Suprapubic skin (tissue), 4 donors: ENCODE data around the gene SCAMP1. TPM values are rescaled to one million over a fixed set of nuclear protein-coding genes. Genes with fewer than 3 reads are reported as not detected.

Source experiments
- DNase-seq, 2 donors: peaks; one replicate each; pipeline ENCODE4 v3.0.0-alpha.2; 2019; ENCODE audit warnings: low spot score in 2 of 2
- H3K27ac ChIP-seq: fragments of 200-600 bp; sonication (generic); one replicate; pipeline ENCODE4 v1.5.1; 2019
- H3K27me3 ChIP-seq: fragments of 200-600 bp; sonication (generic); one replicate; pipeline ENCODE4 v1.5.1; 2019
- H3K36me3 ChIP-seq: fragments of 200-600 bp; sonication (generic); one replicate; pipeline ENCODE4 v1.5.1; 2019
- H3K4me1 ChIP-seq: fragments of 200-600 bp; sonication (generic); one replicate; pipeline ENCODE4 v1.5.1; 2019
- H3K4me3 ChIP-seq: fragments of 200-600 bp; sonication (generic); one replicate; pipeline ENCODE4 v1.5.1; 2019; ENCODE audit warnings: mild to moderate bottlenecking
- H3K9me3 ChIP-seq: fragments of 200-600 bp; sonication (generic); one replicate; pipeline ENCODE4 v1.5.1; 2019
- EP300 ChIP-seq: sonication (generic); formaldehyde crosslinking; IDR thresholded peaks from one replicate; pipeline ENCODE4 v1.6.1; 2017; ENCODE audit warnings: antibody characterized with exemption
- POLR2A ChIP-seq, 2 donors: fragments of 450-650 bp; IDR thresholded peaks; one replicate each; pipeline ENCODE4 v1.6.1; 2017; ENCODE audit warnings: antibody characterized with exemption in 2 of 2, mild to moderate bottlenecking in 2 of 2, moderate library complexity in 2 of 2
- POLR2AphosphoS5 ChIP-seq, 3 donors: sonication (generic); formaldehyde crosslinking; IDR thresholded peaks; one replicate each; pipeline ENCODE4 v1.6.1; 2017; ENCODE audit warnings: antibody characterized with exemption in 3 of 3
- WGBS: methylation state at CpG from one replicate; pipeline ENCODE4 v1.1.5; 2018; 5-methylcytosine and 5-hydroxymethylcytosine counted together
- total RNA-seq, 4 donors: library from RNA; depleted of rRNA; stranded (reverse); fragments of >200 nt; gene quantifications; one replicate each; pipeline ENCODE4 v1.1.0, GENCODE V29; 2016
- TF ChIP-seq, protein P1 (sequence below), 2 donors: fragments of 200-600 bp in 1 of 2; fragments of 450-650 bp in 1 of 2; sonication (generic) in 1 of 2; IDR thresholded peaks; one replicate each; pipeline ENCODE4 v1.5.1; 2016 to 2019; ENCODE audit warnings: antibody characterized with exemption in 2 of 2, mild to moderate bottlenecking in 1 of 2, moderate library complexity in 1 of 2

The SCAMP1 gene, protein sequence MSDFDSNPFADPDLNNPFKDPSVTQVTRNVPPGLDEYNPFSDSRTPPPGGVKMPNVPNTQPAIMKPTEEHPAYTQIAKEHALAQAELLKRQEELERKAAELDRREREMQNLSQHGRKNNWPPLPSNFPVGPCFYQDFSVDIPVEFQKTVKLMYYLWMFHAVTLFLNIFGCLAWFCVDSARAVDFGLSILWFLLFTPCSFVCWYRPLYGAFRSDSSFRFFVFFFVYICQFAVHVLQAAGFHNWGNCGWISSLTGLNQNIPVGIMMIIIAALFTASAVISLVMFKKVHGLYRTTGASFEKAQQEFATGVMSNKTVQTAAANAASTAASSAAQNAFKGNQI
- total RNA-seq: 10 to 100 TPM; 21.2 to 34.6 (median 29.4) TPM

DNA sequence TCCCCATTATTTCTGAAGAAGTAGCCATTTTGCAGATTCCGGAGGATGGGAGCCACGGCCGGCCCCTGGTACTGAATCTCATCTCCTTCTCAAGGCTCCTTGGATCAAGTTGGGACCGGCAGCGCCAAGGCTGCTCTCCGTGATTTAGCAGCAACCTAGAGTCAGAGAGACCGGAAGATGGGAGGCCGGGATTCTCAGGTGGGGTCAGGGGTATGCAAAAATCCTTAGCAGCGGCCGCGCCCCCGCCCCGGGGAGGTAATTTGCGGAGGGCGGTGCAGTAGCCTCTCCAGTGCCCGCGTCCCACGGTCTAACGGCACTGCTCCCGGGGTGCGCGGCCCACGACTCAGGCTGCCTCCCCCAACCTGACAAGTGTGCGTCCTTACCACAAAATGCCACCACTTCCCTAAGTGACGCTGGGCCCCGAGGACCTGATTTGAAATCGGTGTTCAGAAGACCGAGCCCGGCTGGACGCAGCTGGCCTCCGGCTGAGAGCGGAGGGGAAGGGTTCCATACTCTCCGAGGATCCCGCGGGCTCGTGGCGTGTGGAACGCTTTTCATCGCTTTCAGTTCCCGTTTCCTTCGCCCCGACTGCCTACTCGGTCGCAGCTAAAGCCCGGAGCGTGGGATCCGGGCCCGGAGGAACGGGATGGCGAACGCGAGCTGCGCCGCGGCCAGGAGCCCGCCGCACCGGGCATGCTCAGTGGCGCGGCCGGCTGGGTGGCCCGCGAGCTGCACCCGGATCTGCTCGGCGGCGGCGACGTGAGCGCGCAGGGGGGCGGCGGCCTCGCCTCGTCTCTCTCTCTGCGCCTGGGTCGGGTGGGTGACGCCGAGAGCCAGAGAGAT lies at the start of gene SCAMP1:
Gene SCAMP1 (plus strand): TSS at position 787 of the 843 bp plus-strand sequence. CDS start 55 bp downstream, at position 842.
- 0% methylated on average over 8 of the region's 79 CpGs for WGBS
- no peaks in the 10 kb centered on the region for H3K27me3 ChIP-seq
- DNase-seq: peak; percentile 92 to 93
- H3K4me1 ChIP-seq: peaks cover 28% of the 10 kb centered on the region
- peak in 1 of 2 donors; percentile 38 for TF ChIP-seq POLR2A (IDR thresholded peaks at IDR 0.05)
- TF ChIP-seq, protein P1, sequence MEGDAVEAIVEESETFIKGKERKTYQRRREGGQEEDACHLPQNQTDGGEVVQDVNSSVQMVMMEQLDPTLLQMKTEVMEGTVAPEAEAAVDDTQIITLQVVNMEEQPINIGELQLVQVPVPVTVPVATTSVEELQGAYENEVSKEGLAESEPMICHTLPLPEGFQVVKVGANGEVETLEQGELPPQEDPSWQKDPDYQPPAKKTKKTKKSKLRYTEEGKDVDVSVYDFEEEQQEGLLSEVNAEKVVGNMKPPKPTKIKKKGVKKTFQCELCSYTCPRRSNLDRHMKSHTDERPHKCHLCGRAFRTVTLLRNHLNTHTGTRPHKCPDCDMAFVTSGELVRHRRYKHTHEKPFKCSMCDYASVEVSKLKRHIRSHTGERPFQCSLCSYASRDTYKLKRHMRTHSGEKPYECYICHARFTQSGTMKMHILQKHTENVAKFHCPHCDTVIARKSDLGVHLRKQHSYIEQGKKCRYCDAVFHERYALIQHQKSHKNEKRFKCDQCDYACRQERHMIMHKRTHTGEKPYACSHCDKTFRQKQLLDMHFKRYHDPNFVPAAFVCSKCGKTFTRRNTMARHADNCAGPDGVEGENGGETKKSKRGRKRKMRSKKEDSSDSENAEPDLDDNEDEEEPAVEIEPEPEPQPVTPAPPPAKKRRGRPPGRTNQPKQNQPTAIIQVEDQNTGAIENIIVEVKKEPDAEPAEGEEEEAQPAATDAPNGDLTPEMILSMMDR (IDR thresholded peaks at IDR 0.05): peak; percentile 27 to 73
- peak; percentile 3 to 46 (median 9) for TF ChIP-seq POLR2AphosphoS5 (IDR thresholded peaks at IDR 0.05)
- no peak for TF ChIP-seq EP300
- no peaks in the 10 kb centered on the region for H3K9me3 ChIP-seq
- peak within 1 kb of the TSS; percentile 90 for H3K27ac ChIP-seq
- peak within 1 kb of the TSS; percentile 81 for H3K4me3 ChIP-seq
- no peaks in the 10 kb centered on the region for H3K36me3 ChIP-seq

DNA sequence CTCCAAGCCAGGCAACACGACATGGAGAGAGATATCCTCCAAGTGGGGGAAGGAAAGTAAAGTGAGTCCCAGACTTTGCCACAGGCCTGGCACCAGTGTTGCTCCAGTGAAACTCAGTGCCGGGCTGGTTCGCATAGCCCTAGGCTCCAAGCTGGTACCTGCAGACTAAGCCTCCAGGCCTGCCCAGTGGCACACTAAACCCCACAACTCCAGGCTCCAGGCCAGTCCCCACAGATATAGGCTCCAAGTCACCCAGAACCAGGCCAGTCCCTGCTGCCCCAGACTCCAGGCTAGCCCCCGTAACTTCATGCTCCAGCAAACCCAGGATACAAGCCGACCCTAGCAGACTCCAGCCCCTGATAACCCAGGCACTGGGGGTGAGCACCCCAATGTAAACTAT lies 42.9 kb upstream of the SCAMP1 start:
- H3K9me3 ChIP-seq: no peaks in the 10 kb centered on the region
- WGBS: 84% methylated on average over 5 of the region's 5 CpGs
- no peak overlapping the region for H3K27ac ChIP-seq
- no peak for DNase-seq
- no peaks in the 10 kb centered on the region for H3K4me1 ChIP-seq
- TF ChIP-seq EP300: no peak
- no peak for TF ChIP-seq POLR2A (IDR thresholded peaks at IDR 0.05)
- TF ChIP-seq POLR2AphosphoS5 (IDR thresholded peaks at IDR 0.05): no peak
- TF ChIP-seq, protein P1 (IDR thresholded peaks at IDR 0.05): no peak
- H3K27me3 ChIP-seq: no peaks in the 10 kb centered on the region
- H3K36me3 ChIP-seq: no peaks in the 10 kb centered on the region
- no peak overlapping the region for H3K4me3 ChIP-seq

DNA sequence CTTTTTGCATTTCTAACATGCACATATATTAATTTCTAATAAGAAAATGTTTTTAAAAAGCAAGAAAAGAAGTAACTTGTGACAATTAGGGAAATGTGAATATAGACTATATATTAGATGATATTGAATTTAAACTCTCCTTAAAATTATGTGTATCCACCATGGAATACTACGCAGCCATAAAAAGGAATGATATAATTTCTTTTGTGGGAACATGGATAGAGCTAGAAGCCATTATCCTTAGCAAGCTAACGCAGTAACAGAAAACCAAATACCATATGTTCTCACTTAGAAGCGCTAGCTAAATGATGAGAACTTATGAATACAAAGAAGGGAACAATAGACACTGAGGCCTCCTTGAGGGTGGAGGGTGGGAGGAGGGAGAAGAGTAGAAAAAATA lies 42.1 kb upstream of the SCAMP1 start:
- no peak overlapping the region for H3K27ac ChIP-seq
- no peak for DNase-seq
- H3K4me1 ChIP-seq: no peaks in the 10 kb centered on the region
- no peaks in the 10 kb centered on the region for H3K36me3 ChIP-seq
- no peak overlapping the region for H3K4me3 ChIP-seq
- no peaks in the 10 kb centered on the region for H3K9me3 ChIP-seq
- H3K27me3 ChIP-seq: no peaks in the 10 kb centered on the region
- WGBS: 90% methylated on average over 3 of the region's 3 CpGs
- TF ChIP-seq POLR2A (IDR thresholded peaks at IDR 0.05) (no peak), POLR2AphosphoS5 (IDR thresholded peaks at IDR 0.05) (no peak), EP300 (no peak)
- TF ChIP-seq, protein P1 (IDR thresholded peaks at IDR 0.05): no peak

DNA sequence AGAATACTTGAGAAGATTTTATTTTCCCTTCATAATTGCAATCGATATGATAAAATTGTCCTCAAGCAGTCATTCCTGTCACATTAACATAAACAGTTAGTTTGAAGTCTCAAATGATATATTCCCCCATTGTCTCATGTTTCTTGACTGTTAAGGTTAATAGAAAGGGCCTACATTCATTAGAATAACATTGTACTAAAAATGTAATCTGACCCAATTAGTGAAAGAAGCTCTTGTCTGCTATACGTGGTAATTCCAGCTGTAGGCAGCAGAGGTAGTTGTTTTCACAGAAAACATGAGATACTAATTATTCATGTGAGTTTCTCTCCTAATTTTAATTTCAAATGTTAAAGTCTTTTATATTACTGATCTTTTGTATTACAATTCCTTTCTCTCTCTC lies 40.0 kb upstream of the SCAMP1 start:
- Histone ChIP-seq H3K36me3 (no peaks in the 10 kb centered on the region), H3K27ac (no peak overlapping the region), H3K27me3 (no peaks in the 10 kb centered on the region), H3K9me3 (no peaks in the 10 kb centered on the region), H3K4me3 (no peak overlapping the region), H3K4me1 (no peaks in the 10 kb centered on the region)
- WGBS: 42% methylated on average over 2 of the region's 2 CpGs
- no peak for DNase-seq
- TF ChIP-seq EP300 (no peak), POLR2AphosphoS5 (IDR thresholded peaks at IDR 0.05) (no peak), POLR2A (IDR thresholded peaks at IDR 0.05) (no peak)
- TF ChIP-seq, protein P1 (IDR thresholded peaks at IDR 0.05): peak in 1 of 2 donors; percentile 47

DNA sequence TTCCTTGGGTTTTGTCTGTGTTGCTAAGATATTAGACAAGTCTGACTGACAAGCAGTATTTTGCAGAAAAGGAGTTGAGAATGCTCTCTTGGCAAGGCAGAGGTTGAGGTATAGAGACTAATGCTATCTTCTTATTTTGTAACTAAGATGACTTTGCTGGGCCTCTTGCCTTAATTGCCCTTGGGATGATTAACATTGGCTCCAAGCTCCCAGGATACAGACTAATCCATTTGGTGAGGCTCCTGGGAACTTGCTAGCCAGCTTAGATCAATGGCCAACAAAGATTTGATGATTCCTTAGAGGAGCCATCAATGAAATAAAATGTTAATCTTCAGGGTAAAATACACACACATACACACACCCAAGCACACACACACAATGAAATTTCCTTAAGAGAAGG lies 37.2 kb upstream of the SCAMP1 start:
- H3K27ac ChIP-seq: no peak overlapping the region
- H3K4me1 ChIP-seq: peaks cover 7% of the 10 kb centered on the region
- H3K4me3 ChIP-seq: no peak overlapping the region
- no peaks in the 10 kb centered on the region for H3K27me3 ChIP-seq
- H3K9me3 ChIP-seq: no peaks in the 10 kb centered on the region
- H3K36me3 ChIP-seq: no peaks in the 10 kb centered on the region
- TF ChIP-seq, protein P1 (IDR thresholded peaks at IDR 0.05): no peak
- TF ChIP-seq POLR2AphosphoS5 (IDR thresholded peaks at IDR 0.05) (no peak), EP300 (no peak), POLR2A (IDR thresholded peaks at IDR 0.05) (no peak)
- no peak for DNase-seq
